ENCODE data around the gene GSTO2. TPM values are rescaled to one million over a fixed set of nuclear protein-coding genes. Genes with fewer than 3 reads are reported as not detected.

The GSTO2 gene
- total RNA-seq, 4 donors from 2014 or later, result 1.9 to 17.1 (median 10.6) TPM

- Histone ChIP-seq H3K27me3 (no peaks in the 10 kb centered on the region), H3K9me3 (no peaks in the 10 kb centered on the region), H3K4me1 (peaks cover 10 to 25% (median 19%) of the 10 kb centered on the region in 4 donors), H3K27ac (no peak overlapping the region), H3K4me3 (no peak overlapping the region), H3K36me3 (peaks cover 0 to 28% (median 9%) of the 10 kb centered on the region in 4 donors)
- intact Hi-C loops (cut with DNase I; ENCODE audit: low total_unique reads), result no loop called here
- TF ChIP-seq POLR2A (IDR thresholded peaks at IDR 0.05), result no peak
- no peak for TF ChIP-seq POLR2AphosphoS5 (IDR thresholded peaks at IDR 0.05)
- TF ChIP-seq EP300 (IDR thresholded peaks at IDR 0.05; ENCODE audit: low read depth), result no peak
- TF ChIP-seq CTCF (IDR thresholded peaks at IDR 0.05), result no peak
- no peak for DNase-seq
- 99% methylated on average over 20 of the region's 22 CpGs; no CpG with 5 or more reads in 1 of the 2 donors for WGBS, 2 donors (ENCODE audit: low coverage in 1 of 2)
- in situ Hi-C loops (cut with MboI; ENCODE audit: low pct_ligation_motif_present in 1 of 4, low pct_unique_long_range_greater_than_20kb in 1 of 4, low sequenced_read_pairs in 3 of 4), result no loop called here
Observed at GRCh38 chr10:104315486-104315921, 46.5 kb downstream of the GSTO2 start.

DNA sequence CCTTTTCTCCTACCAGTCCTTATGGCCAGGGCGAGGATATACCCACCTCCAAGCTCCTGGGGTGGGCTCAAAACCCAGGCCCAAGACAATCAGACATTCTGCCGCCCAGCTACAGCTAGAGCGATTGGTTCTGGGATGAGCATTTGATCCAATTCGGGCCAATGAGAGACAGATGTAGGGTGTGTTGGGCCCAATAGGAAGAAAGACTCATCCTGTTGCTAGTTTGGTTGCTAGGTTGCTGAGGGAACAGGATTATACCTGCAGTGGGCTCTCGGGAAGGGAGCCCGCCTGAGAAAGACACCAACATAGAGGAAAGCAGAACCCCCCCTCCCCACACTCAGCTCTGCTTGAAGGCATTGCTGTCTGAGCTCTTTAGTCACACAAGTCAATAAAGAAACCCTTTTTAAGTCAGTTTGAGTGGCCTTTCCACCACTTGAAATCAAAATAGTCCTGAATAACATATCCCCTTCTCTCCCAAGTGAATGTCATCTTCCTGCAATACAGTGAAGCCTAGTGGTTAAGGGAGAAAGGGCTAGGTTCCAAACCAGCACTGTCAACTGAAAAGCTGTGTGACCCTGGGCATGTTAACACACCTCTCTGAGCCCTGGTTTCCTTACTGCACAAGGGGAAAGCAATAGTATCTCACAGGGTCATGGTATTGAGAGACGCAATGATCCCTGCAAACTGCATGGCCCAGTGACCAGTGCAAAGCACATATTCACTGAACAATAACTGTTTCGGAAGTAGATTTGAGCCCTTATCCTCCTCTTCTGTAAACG, 47.5 kb downstream of the GSTO2 start:
- Histone ChIP-seq H3K36me3 (peaks cover 0 to 28% (median 9%) of the 10 kb centered on the region in 4 donors), H3K27me3 (no peaks in the 10 kb centered on the region), H3K9me3 (no peaks in the 10 kb centered on the region), H3K27ac (peak overlapping the region in 2 of 4 donors; percentile 1 to 28), H3K4me3 (no peak overlapping the region), H3K4me1 (peaks cover 13 to 34% (median 24%) of the 10 kb centered on the region in 4 donors)
- in situ Hi-C loops (cut with MboI; ENCODE audit: low pct_ligation_motif_present in 1 of 4, low pct_unique_long_range_greater_than_20kb in 1 of 4, low sequenced_read_pairs in 3 of 4) (no loop called here), intact Hi-C loops (cut with DNase I; ENCODE audit: low total_unique reads) (no loop called here)
- TF ChIP-seq EP300 (IDR thresholded peaks at IDR 0.05; ENCODE audit: low read depth), result no peak
- no peak for TF ChIP-seq CTCF (IDR thresholded peaks at IDR 0.05)
- no peak for TF ChIP-seq POLR2AphosphoS5 (IDR thresholded peaks at IDR 0.05)
- no peak for TF ChIP-seq POLR2A (IDR thresholded peaks at IDR 0.05)
- no peak for DNase-seq
- 20 to 89% methylated on average over 1 to 9 of the region's 9 CpGs for WGBS, 2 donors (ENCODE audit: low coverage in 1 of 2)

DNA sequence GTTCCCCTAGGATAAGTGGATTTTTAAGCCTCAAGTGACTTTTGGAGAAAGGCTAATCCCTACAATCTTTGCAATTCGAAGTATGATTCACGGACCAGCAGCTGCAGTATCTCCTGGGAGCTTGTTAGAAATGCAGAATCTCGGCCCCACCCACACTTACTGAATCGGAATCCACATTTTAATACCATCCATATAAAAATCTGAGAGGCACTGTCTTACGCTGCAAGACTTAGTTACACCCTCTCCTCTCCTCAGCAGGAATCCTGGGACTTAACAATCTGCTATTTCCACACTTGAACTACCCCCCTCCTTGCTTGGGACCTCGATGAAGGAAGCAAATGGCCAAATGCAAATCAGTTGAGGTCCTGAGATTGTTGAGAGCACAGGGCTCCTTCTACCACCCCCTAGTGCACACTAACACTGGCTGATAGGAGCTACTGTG, 48.3 kb downstream of the GSTO2 start:
- no peak for DNase-seq
- in situ Hi-C loops (cut with MboI; ENCODE audit: low pct_ligation_motif_present in 1 of 4, low pct_unique_long_range_greater_than_20kb in 1 of 4, low sequenced_read_pairs in 3 of 4) (no loop called here), intact Hi-C loops (cut with DNase I; ENCODE audit: low total_unique reads) (no loop called here)
- no peaks in the 10 kb centered on the region for H3K27me3 ChIP-seq
- peaks cover 0 to 28% (median 9%) of the 10 kb centered on the region in 4 donors for H3K36me3 ChIP-seq
- peaks cover 13 to 42% (median 31%) of the 10 kb centered on the region in 4 donors for H3K4me1 ChIP-seq
- H3K4me3 ChIP-seq, result no peak overlapping the region
- peak overlapping the region; percentile 3 to 46 (median 26) for H3K27ac ChIP-seq
- H3K9me3 ChIP-seq, result no peaks in the 10 kb centered on the region
- TF ChIP-seq POLR2AphosphoS5 (IDR thresholded peaks at IDR 0.05), result peak in 2 of 3 donors; percentile 51 to 61
- TF ChIP-seq POLR2A (IDR thresholded peaks at IDR 0.05), result no peak
- 45 to 70% methylated on average over 4 to 6 of the region's 6 CpGs for whole genome bisulfite sequencing, 2 donors (ENCODE audit: low coverage in 1 of 2)

- 82 to 92% methylated on average over 2 to 7 of the region's 7 CpGs for WGBS, 2 donors (ENCODE audit: low coverage in 1 of 2)
Observed at GRCh38 chr10:104317726-104318299, 48.8 kb downstream of the GSTO2 start.

More at GRCh38 chr10:104317726-104318299, 48.8 kb downstream of the GSTO2 start:
- Histone ChIP-seq H3K4me3 (no peak overlapping the region), H3K27me3 (no peaks in the 10 kb centered on the region), H3K9me3 (no peaks in the 10 kb centered on the region), H3K36me3 (peaks cover 0 to 25% (median 9%) of the 10 kb centered on the region in 4 donors), H3K4me1 (peaks cover 13 to 47% (median 35%) of the 10 kb centered on the region in 4 donors), H3K27ac (peak overlapping the region; percentile 3 to 46 (median 26))
- DNase-seq, result no peak
- no peak for TF ChIP-seq POLR2A (IDR thresholded peaks at IDR 0.05)
- TF ChIP-seq POLR2AphosphoS5 (IDR thresholded peaks at IDR 0.05), result no peak
- no peak for TF ChIP-seq CTCF (IDR thresholded peaks at IDR 0.05)
- TF ChIP-seq EP300 (IDR thresholded peaks at IDR 0.05; ENCODE audit: low read depth), result no peak
- in situ Hi-C loops (cut with MboI; ENCODE audit: low pct_ligation_motif_present in 1 of 4, low pct_unique_long_range_greater_than_20kb in 1 of 4, low sequenced_read_pairs in 3 of 4) (no loop called here), intact Hi-C loops (cut with DNase I; ENCODE audit: low total_unique reads) (no loop called here)

Measured in transverse colon (tissue), 4 donors.